Keratinocyte (primary cell): ENCODE results near the gene TADA2B. TPM values are rescaled to one million over a fixed set of nuclear protein-coding genes. Genes with fewer than 3 reads are reported as not detected.

Experiments
- DNase-seq: peaks from one replicate; pipeline ENCODE4 v3.0.0-alpha.2; 2011; ENCODE audit warnings: low read depth, missing footprints, low spot score
- FAIRE-seq: peaks from 2 replicates; lab custom pipeline; 2011; peaks lifted over from hg19 to GRCh38; lab: Jason Lieb, UNC
- H2AFZ ChIP-seq: 2 replicates; pipeline ENCODE4 v1.6.0; 2012; ENCODE audit warnings: low read length, control low read depth, inconsistent platforms; ENCODE audit not compliant: control insufficient read depth
- H3K27ac ChIP-seq: 2 replicates; pipeline ENCODE4 v1.5.1; 2011; ENCODE audit warnings: low read length; ENCODE audit not compliant: control insufficient read depth, insufficient read depth
- H3K27me3 ChIP-seq: 3 replicates; pipeline ENCODE4 v1.6.0; 2011; ENCODE audit warnings: low read length; ENCODE audit not compliant: control insufficient read depth, insufficient read depth; ENCODE audit errors: extremely low read depth
- H3K36me3 ChIP-seq, 2 experiments: 2 replicates in 1 of 2; 3 replicates in 1 of 2; pipeline ENCODE4 v1.5.1; 2011; ENCODE audit warnings: low read length in 2 of 2, mild to moderate bottlenecking in 1 of 2; ENCODE audit not compliant: control insufficient read depth in 2 of 2, insufficient read depth in 2 of 2; ENCODE audit errors: extremely low read depth in 1 of 2
- H3K4me1 ChIP-seq: 3 replicates; pipeline ENCODE4 v1.5.1; 2011; ENCODE audit warnings: low read length; ENCODE audit not compliant: control insufficient read depth, insufficient read depth; ENCODE audit errors: extremely low read depth
- H3K4me2 ChIP-seq: 3 replicates; pipeline ENCODE4 v1.6.0; 2011; ENCODE audit warnings: low read depth, low read length; ENCODE audit not compliant: control insufficient read depth, insufficient read depth; ENCODE audit errors: extremely low read depth
- H3K4me3 ChIP-seq, 3 experiments: fragments of 200-600 bp in 1 of 3; sonication (generic) in 1 of 3; 2 replicates in 2 of 3; 3 replicates in 1 of 3; pipeline ENCODE4 v1.5.1; 2011 to 2016; ENCODE audit warnings: low read length in 3 of 3, mild to moderate bottlenecking in 3 of 3, control low read depth in 2 of 3, inconsistent platforms in 1 of 3, low read depth in 1 of 3, mixed read lengths in 1 of 3, mixed run types in 1 of 3, moderate library complexity in 1 of 3; ENCODE audit not compliant: control insufficient read depth in 2 of 3, insufficient read depth in 2 of 3; ENCODE audit errors: extremely low read depth in 1 of 3
- H3K79me2 ChIP-seq: 2 replicates; pipeline ENCODE4 v1.6.0; 2012; ENCODE audit warnings: low read length; ENCODE audit not compliant: control insufficient read depth, insufficient read depth
- H3K9ac ChIP-seq: 3 replicates; pipeline ENCODE4 v1.6.0; 2011; ENCODE audit warnings: low read length; ENCODE audit not compliant: control insufficient read depth, insufficient read depth; ENCODE audit errors: extremely low read depth
- H3K9me1 ChIP-seq: 3 replicates; pipeline ENCODE4 v1.6.0; 2011; ENCODE audit warnings: low read length; ENCODE audit not compliant: control insufficient read depth, insufficient read depth; ENCODE audit errors: extremely low read depth
- H3K9me3 ChIP-seq: 2 replicates; pipeline ENCODE4 v1.5.1; 2012; ENCODE audit warnings: low read depth, low read length; ENCODE audit not compliant: control insufficient read depth
- H4K20me1 ChIP-seq: 3 replicates; pipeline ENCODE4 v1.6.0; 2011; ENCODE audit warnings: low read length; ENCODE audit not compliant: control insufficient read depth, insufficient read depth; ENCODE audit errors: extremely low read depth
- CTCF ChIP-seq, 3 experiments: IDR thresholded peaks in 1 of 3; conservative IDR thresholded peaks in 1 of 3; optimal IDR thresholded peaks in 1 of 3; 2 replicates in 2 of 3; 3 replicates in 1 of 3; pipeline versions ENCODE3 to v1.5.1; 2011; ENCODE audit warnings: low read length in 3 of 3, mild to moderate bottlenecking in 3 of 3, moderate library complexity in 2 of 3, control low read depth in 1 of 3, inconsistent platforms in 1 of 3; ENCODE audit not compliant: insufficient read depth in 2 of 3; ENCODE audit errors: extremely low read depth in 1 of 3
- EZH2 ChIP-seq: IDR thresholded peaks from one replicate; pipeline ENCODE4 v1.6.1; 2012; ENCODE audit warnings: inconsistent platforms, mild to moderate bottlenecking, low read length, moderate library complexity
- dilution Hi-C: fragments of 300-500 bp; cut with MboI; formaldehyde crosslinking; loops from one replicate; pipeline ENCODE4 v1.7.0; 2020; ENCODE audit warnings: low sequenced_read_pairs; ENCODE audit not compliant: extremely low pct_ligation_motif_present
- polyA plus RNA-seq, 5 experiments: library from polyadenylated mRNA; depleted of rRNA in 3 of 5; stranded (reverse) in 3 of 5; stranded (forward) in 1 of 5; unstranded in 1 of 5; fragments of >200 nt; gene quantifications; 1 replicate in 1 of 5; 2 replicates in 3 of 5; 3 replicates in 1 of 5; pipeline versions ENCODE4 v1.2.1 to v1.2.3, GENCODE V29; 2011 to 2012; ENCODE audit warnings: missing spikeins in 2 of 5, low read depth in 1 of 5, low replicate concordance in 1 of 5

The TADA2B gene
- polyA plus RNA-seq, 1 donor (not counting 4 experiments of a cell fraction or from before 2014, with no cell fraction given) = 5.3 TPM

GRCh38 chr4:7049739-7050138, 6.6 kb downstream of the TADA2B start:
- Histone ChIP-seq H3K27me3 (no peaks in the 10 kb centered on the region), H3K9me1 (peaks cover 2% of the 10 kb centered on the region), H3K79me2 (peaks cover 67% of the 10 kb centered on the region), H3K4me1 (peaks cover 5% of the 10 kb centered on the region), H3K4me3 (no peak overlapping the region), H3K36me3 (peaks cover 10 to 24% of the 10 kb centered on the region in 2 experiments), H4K20me1 (peaks cover 6% of the 10 kb centered on the region), H3K9me3 (no peaks in the 10 kb centered on the region), H2AFZ (no peak overlapping the region), H3K27ac (no peak overlapping the region), H3K4me2 (no peak overlapping the region), H3K9ac (no peak overlapping the region)
- dilution Hi-C loops = no loop called here
- TF ChIP-seq CTCF (optimal IDR thresholded peaks at IDR 0.05 in 1 of 3, IDR thresholded peaks at IDR 0.05 in 1 of 3, conservative IDR thresholded peaks at IDR 0.05 in 1 of 3; ENCODE audit: extremely low read depth in 1 of 3, insufficient read depth in 2 of 3, low read length in 3 of 3) (no peak), EZH2 (no peak)
- FAIRE-seq (no peak), DNase-seq (no peak)

GRCh38 chr4:7050481-7051143, 7.4 kb downstream of the TADA2B start:
- dilution Hi-C loops = no loop called here
- FAIRE-seq (no peak), DNase-seq (no peak)
- H3K9me3 ChIP-seq = no peaks in the 10 kb centered on the region
- no peak overlapping the region for H3K9ac ChIP-seq
- H3K4me2 ChIP-seq = no peak overlapping the region
- H2AFZ ChIP-seq = no peak overlapping the region
- H3K27me3 ChIP-seq = no peaks in the 10 kb centered on the region
- H3K4me3 ChIP-seq = no peak overlapping the region
- peaks cover 59% of the 10 kb centered on the region for H3K79me2 ChIP-seq
- TF ChIP-seq EZH2 = no peak
- TF ChIP-seq CTCF (optimal IDR thresholded peaks at IDR 0.05 in 1 of 3, IDR thresholded peaks at IDR 0.05 in 1 of 3, conservative IDR thresholded peaks at IDR 0.05 in 1 of 3; ENCODE audit: extremely low read depth in 1 of 3, insufficient read depth in 2 of 3, low read length in 3 of 3) = no peak
- peaks cover 2% of the 10 kb centered on the region for H4K20me1 ChIP-seq
- H3K36me3 ChIP-seq = peaks cover 10 to 21% of the 10 kb centered on the region in 2 experiments
- no peaks in the 10 kb centered on the region for H3K4me1 ChIP-seq
- H3K9me1 ChIP-seq = peaks cover 2% of the 10 kb centered on the region
- H3K27ac ChIP-seq = no peak overlapping the region
